Kasumi-1 (cell line): Measurements from ENCODE around the gene FAT1.
A peak's percentile ranks its signal among the peaks of the same experiment; 100 is the strongest.
"Not testable (repeated sequence)": the region's sequence is repeated elsewhere in the genome, so short reads cannot be mapped to it uniquely, and the experiment has no call there.

ENCODE experiments used
- DNase-seq, 2 experiments: peaks; one replicate each; lab custom pipeline; 2025; lab: John Stamatoyannopoulos, UW

Gene FAT1

DNA sequence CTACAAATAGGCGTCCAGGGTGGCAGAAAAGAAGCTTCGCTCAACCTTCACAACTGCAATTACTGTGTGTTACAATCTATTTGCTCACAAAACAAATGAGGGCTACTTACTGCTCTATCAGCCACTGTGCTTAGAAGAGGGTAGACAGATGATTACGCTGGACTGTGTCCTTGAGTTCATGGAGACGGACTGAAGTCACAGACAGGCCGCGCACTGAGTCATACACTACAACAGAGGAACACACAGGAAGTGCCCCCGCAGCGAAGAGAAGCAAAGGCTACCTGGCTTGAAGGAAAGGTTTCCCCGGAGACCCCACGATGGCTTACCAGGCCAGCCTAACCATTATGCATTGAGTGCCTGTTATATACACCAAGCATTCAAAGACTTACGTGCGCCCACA, 25.6 kb downstream of the FAT1 start:
- DNase-seq, result no peak

GRCh38 chr4:186695392-186695791, 28.3 kb downstream of the FAT1 start:
- no peak for DNase-seq

- DNase-seq, result no peak
Measured at GRCh38 chr4:186693894-186694293, 29.8 kb downstream of the FAT1 start.

GRCh38 chr4:186693159-186693815, 30.4 kb downstream of the FAT1 start:
- DNase-seq, result no peak

GRCh38 chr4:186691396-186691795, 32.3 kb downstream of the FAT1 start:
- DNase-seq, result no peak

GRCh38 chr4:186689476-186689875, 34.2 kb downstream of the FAT1 start:
- no peak for DNase-seq

DNA sequence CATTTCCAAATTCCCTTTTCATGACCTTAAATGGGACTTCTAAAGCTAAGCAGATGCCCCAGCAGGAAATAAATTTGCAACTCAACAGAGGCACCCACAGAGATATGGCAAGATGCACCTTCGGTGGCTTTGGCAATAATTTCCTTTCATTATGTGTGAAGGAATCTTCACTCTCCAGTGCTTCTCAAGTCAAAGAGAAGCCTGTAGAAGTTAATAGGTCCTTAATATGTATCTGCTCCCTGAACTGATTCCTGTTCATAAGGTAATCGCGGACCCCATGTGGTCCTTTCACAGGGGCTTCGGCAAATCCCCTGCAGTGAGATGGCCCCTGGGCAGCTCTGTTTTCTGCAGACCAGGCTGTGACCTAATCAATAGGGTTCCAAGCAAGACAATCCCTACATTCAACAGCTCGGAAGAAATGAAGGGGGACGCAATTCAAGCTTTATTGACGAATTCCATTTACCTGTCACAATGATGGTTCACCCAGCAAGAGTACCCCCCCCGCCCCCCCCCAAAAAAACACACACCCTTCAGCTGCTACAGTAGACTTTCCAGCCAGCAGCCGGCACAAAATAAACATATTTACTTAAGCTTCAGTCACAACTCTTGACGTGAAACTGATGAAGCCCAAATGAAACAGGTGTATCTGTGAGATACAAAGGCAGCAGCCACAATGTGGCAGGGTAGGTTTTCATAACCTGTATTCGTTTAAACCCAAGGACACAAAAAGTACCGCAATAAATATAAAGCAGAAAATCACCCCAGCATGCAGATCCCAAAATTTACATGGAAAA, 35.3 kb downstream of the FAT1 start:
- DNase-seq, result no peak

GRCh38 chr4:186687265-186687664, 36.4 kb downstream of the FAT1 start:
- no peak for DNase-seq

GRCh38 chr4:186685767-186686183, 37.9 kb downstream of the FAT1 start:
- no peak for DNase-seq

GRCh38 chr4:186684889-186685309, 38.8 kb downstream of the FAT1 start:
- no peak for DNase-seq

DNA sequence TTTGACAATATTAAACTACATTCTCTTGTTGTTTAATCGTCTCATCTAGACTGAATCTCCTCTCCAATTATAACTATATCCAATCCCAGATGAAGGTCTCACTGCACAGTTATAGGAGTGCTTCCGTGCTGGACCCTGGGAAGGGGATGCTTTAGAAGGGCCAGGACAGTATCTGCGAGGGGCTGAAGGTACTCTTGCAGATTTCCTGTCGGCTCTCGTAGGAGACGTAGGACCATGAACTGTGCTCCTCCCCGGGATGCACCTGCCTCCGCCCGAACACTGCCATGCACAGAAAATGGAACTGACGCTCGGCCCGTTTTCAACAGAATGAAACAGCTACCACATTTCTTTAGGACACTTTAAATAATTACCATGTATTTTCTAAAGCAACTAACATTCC, 39.4 kb downstream of the FAT1 start:
- no peak for DNase-seq

- DNase-seq, result no peak
Measured at GRCh38 chr4:186680641-186681040, 43.0 kb downstream of the FAT1 start.

DNA sequence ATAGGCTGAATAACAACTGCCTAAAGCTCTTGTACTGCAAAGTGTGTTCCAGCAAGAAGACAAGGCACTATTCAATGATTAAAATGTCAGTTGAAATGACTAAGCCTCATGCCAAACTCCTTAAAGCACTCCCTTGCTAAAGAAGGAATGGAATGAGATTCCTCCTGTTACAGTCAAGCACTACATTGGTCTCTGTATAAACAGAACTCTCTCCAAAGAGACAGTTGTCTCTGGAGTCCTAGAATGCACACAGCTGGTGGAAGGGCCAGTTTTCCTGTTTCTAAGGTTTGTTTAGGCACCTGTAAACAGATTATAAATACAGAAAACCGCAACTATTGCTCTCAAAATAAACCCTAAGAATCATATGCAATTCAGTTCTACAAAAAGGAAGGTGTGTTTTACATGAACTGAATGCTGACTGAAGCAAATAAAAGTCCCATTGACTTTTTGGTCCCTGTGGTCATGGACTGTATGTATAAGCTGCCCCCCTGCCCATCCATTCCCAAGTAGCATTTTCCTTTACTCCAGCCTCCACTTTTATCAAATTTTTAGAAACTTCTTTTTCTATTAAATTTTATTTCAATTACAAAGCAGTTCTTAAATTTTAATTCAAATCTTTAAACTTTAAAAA, 47.0 kb downstream of the FAT1 start:
- DNase-seq, result no peak

DNA sequence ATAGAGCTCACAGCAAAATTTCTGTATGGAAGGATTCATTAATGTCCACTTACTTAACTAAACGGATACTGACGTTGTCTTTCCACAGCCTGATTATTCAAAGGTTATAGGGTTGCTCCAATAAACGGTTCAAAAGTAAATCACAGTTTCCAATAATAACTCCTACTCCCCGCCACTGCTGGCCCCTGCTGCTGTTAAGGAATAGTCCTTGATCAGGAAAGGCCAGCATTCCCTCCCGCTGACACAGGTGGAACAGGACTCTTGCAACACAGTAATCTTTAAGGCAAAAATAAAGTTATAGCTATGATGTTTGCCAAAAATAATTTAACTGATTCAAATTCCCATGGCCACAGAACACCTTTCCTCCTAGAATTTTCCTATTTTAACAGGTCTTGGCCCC, 53.9 kb downstream of the FAT1 start:
- no peak for DNase-seq

GRCh38 chr4:186669159-186669731, 54.4 kb downstream of the FAT1 start:
- peak; percentile 53 to 67 for DNase-seq

GRCh38 chr4:186666750-186667149, 56.9 kb downstream of the FAT1 start:
- no peak for DNase-seq

DNA sequence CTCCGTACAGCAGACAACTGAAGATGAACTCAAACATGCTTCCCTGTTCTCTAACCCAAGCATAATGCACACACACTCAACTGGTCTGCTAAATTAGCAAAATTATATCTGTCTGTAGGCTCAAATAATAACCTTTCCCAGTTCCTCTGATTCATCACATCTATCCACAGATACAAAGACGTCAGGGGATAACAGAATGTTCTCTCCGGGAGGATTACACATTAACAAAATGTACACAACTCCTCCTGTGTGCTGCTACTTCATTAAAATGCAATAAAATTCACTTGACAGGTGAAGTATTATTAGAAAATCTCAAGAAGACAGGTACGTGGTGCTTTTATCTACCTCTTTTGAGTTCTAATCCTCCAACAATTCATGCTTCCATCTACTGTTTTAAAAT, 57.4 kb downstream of the FAT1 start:
- DNase-seq, result no peak

- no peak for DNase-seq
Measured at GRCh38 chr4:186660403-186660802, 63.3 kb downstream of the FAT1 start.

GRCh38 chr4:186659935-186660334, 63.7 kb downstream of the FAT1 start:
- DNase-seq, result no peak

DNA sequence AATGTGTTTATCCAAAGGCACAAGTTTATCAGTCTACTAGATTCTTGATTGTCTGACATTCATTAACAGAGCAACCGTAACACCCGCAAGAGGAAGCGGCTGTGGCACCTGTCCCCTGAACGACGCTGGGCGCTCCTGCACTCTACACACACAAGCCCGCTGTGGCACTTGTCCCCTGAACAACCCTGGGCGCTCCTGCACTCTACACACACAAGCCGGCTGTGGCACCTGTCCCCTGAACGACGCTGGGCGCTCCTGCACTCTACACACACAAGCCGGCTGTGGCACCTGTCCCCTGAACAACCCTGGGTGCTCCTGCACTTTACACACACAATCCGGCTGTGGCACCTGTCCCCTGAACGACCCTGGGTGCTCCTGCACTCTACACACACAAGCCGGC, 64.2 kb downstream of the FAT1 start:
- DNase-seq, result not testable (repeated sequence)

- no peak for DNase-seq
Measured at GRCh38 chr4:186658657-186659056, 65.0 kb downstream of the FAT1 start.

GRCh38 chr4:186657764-186658163, 65.9 kb downstream of the FAT1 start:
- DNase-seq, result no peak

DNA sequence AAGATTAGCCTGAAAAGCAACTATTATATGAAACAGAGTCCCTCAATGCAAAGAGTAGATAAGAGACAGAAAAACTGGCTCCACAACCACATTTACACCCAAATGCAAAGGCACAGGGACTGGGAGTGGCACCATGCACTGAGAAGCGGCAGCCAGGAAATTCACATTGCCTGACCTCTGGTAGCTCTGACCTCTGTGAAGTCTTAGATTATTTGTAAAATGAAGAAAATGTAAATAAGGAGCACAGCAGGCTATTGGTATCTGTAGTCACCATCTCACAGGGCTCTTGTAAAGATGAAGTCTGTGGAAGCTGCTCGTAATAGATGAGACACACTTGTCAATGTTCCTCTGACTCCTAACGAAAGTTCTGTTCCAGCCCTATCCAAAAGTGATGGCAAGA, 69.7 kb downstream of the FAT1 start:
- no peak for DNase-seq
